ENCODE data around the gene ICA1. TPM values are rescaled to one million over a fixed set of nuclear protein-coding genes. Genes with fewer than 3 reads are reported as not detected.

Gene ICA1
- polyA plus RNA-seq, 3 donors, result 3.2 to 7.0 (median 4.2) TPM

DNA sequence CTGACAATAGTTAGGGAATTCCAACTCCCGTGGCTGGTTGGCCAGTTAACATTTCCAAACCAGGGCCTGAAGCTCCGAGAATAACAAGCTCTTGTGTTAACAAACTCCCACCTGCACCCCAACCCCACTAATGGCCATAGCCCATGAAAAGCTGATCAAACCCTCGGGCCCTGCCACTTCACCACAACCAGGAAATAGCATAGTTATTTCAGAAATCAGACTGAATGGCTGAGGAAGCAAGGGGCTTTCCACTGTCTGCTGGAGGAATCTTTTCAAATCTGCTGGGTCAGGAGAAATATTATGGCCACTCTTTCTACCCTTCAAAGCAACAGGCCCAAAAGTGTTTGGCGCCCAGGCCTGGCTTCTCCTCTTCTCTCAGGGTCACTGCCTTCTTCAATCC, 147.8 kb downstream of the ICA1 start:
- Histone ChIP-seq H3K79me2 (ENCODE audit: insufficient read depth, low read length) (no peaks in the 10 kb centered on the region), H3K4me1 (ENCODE audit: control insufficient read depth in 1 of 2, insufficient read depth in 2 of 2, low read length in 2 of 2) (no peaks in the 10 kb centered on the region), H3K4me2 (replicated peaks; ENCODE audit: extremely low read depth, low read length, poor library complexity, severe bottlenecking) (no peak overlapping the region), H3K9me3 (replicated peaks in 1 of 2; ENCODE audit: control insufficient read depth in 1 of 2, insufficient read depth in 1 of 2, low read length in 2 of 2) (peaks cover 0 to 11% of the 10 kb centered on the region in 2 donors), H3K9ac (ENCODE audit: insufficient read depth, low read length, poor library complexity, severe bottlenecking) (no peak overlapping the region), H3K27ac (ENCODE audit: low read depth in 1 of 2, low read length in 2 of 2) (no peak overlapping the region), H3K27me3 (ENCODE audit: control insufficient read depth in 2 of 2, insufficient read depth in 2 of 2, low read length in 2 of 2) (no peaks in the 10 kb centered on the region), H3K4me3 (replicated peaks in 1 of 3; ENCODE audit: low read depth in 2 of 3, low read length in 3 of 3) (no peak overlapping the region), H2AFZ (ENCODE audit: insufficient read depth, low read depth, low read length, poor library complexity, severe bottlenecking) (no peak overlapping the region), H3K36me3 (replicated peaks in 1 of 2; ENCODE audit: control insufficient read depth in 1 of 2, insufficient read depth in 2 of 2, low read length in 2 of 2) (no peaks in the 10 kb centered on the region), H4K20me1 (ENCODE audit: insufficient read depth, low read length) (no peaks in the 10 kb centered on the region)
- no peak for DNase-seq
- TF ChIP-seq, protein P1, sequence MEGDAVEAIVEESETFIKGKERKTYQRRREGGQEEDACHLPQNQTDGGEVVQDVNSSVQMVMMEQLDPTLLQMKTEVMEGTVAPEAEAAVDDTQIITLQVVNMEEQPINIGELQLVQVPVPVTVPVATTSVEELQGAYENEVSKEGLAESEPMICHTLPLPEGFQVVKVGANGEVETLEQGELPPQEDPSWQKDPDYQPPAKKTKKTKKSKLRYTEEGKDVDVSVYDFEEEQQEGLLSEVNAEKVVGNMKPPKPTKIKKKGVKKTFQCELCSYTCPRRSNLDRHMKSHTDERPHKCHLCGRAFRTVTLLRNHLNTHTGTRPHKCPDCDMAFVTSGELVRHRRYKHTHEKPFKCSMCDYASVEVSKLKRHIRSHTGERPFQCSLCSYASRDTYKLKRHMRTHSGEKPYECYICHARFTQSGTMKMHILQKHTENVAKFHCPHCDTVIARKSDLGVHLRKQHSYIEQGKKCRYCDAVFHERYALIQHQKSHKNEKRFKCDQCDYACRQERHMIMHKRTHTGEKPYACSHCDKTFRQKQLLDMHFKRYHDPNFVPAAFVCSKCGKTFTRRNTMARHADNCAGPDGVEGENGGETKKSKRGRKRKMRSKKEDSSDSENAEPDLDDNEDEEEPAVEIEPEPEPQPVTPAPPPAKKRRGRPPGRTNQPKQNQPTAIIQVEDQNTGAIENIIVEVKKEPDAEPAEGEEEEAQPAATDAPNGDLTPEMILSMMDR (IDR thresholded peaks at IDR 0.05), result no peak
- intact Hi-C loops (cut with micrococcal nuclease), result no loop called here
- Mint-ChIP-seq H3K4me1 (no peaks in the 10 kb centered on the region), H3K9me3 (peaks cover 9 to 20% (median 10%) of the 10 kb centered on the region in 7 donors), H3K27me3 (ENCODE audit: low read depth in 3 of 3) (peaks cover 0 to 7% (median 2%) of the 10 kb centered on the region in 3 donors), H3K36me3 (peaks cover 0 to 7% of the 10 kb centered on the region in 2 donors), H3K27ac (no peak overlapping the region), H3K4me3 (no peak overlapping the region)
- WGBS (ENCODE audit: insufficient coverage), result 80% methylated on average over 3 of the region's 4 CpGs

DNA sequence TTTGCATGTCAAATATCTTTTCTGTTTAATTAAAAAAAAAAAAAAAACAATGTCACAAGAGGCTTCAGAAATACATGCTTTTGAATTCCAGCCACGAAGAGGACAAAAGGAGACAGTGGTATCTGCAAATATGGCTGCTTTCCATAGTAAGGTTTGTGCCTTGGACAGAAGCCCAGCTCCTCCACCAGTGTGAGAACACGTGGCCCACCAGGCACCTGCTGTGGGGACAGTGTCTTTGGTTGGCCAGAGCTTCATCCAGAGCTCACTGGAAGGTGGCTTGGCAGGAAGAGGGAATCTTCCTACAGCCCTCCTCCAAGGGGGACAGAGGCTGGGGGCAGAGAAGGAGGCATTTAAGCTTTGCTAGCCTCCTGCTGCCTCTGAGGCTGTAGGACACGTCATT, 148.8 kb downstream of the ICA1 start:
- H3K4me1 Mint-ChIP-seq, result no peaks in the 10 kb centered on the region
- peaks cover 0 to 7% (median 2%) of the 10 kb centered on the region in 3 donors for H3K27me3 Mint-ChIP-seq (ENCODE audit: low read depth in 3 of 3)
- no peak for DNase-seq
- H3K9me3 ChIP-seq (replicated peaks in 1 of 2; ENCODE audit: control insufficient read depth in 1 of 2, insufficient read depth in 1 of 2, low read length in 2 of 2), result peaks cover 0 to 11% of the 10 kb centered on the region in 2 donors
- intact Hi-C loops (cut with micrococcal nuclease), result no loop called here
- H3K27ac ChIP-seq (ENCODE audit: low read depth in 1 of 2, low read length in 2 of 2), result no peak overlapping the region
- H3K27ac Mint-ChIP-seq, result no peak overlapping the region
- 100% methylated on average over 1 of the region's 3 CpGs for WGBS (ENCODE audit: insufficient coverage)
- H3K4me1 ChIP-seq (ENCODE audit: control insufficient read depth in 1 of 2, insufficient read depth in 2 of 2, low read length in 2 of 2), result no peaks in the 10 kb centered on the region
- H3K36me3 Mint-ChIP-seq, result peaks cover 0 to 3% of the 10 kb centered on the region in 2 donors
- TF ChIP-seq, protein P1 (IDR thresholded peaks at IDR 0.05), result no peak
- no peaks in the 10 kb centered on the region for H3K36me3 ChIP-seq (replicated peaks in 1 of 2; ENCODE audit: control insufficient read depth in 1 of 2, insufficient read depth in 2 of 2, low read length in 2 of 2)
- H3K79me2 ChIP-seq (ENCODE audit: insufficient read depth, low read length), result no peaks in the 10 kb centered on the region
- no peak overlapping the region for H2AFZ ChIP-seq (ENCODE audit: insufficient read depth, low read depth, low read length, poor library complexity, severe bottlenecking)
- no peaks in the 10 kb centered on the region for H4K20me1 ChIP-seq (ENCODE audit: insufficient read depth, low read length)
- peaks cover 9 to 20% (median 10%) of the 10 kb centered on the region in 7 donors for H3K9me3 Mint-ChIP-seq
- no peak overlapping the region for H3K4me3 ChIP-seq (replicated peaks in 1 of 3; ENCODE audit: low read depth in 2 of 3, low read length in 3 of 3)
- H3K4me2 ChIP-seq (replicated peaks; ENCODE audit: extremely low read depth, low read length, poor library complexity, severe bottlenecking), result no peak overlapping the region
- no peaks in the 10 kb centered on the region for H3K27me3 ChIP-seq (ENCODE audit: control insufficient read depth in 2 of 2, insufficient read depth in 2 of 2, low read length in 2 of 2)
- no peak overlapping the region for H3K4me3 Mint-ChIP-seq
- H3K9ac ChIP-seq (ENCODE audit: insufficient read depth, low read length, poor library complexity, severe bottlenecking), result no peak overlapping the region
